HEK293 (cell line): Measurements from ENCODE around the gene DHRS2.

ENCODE experiments used
- AEBP2 ChIP-seq: fragments of 450-650 bp; formaldehyde crosslinking; IDR thresholded peaks from 2 replicates; pipeline ENCODE4 v1.5.1; 2016; ENCODE audit warnings: missing biosample characterization, missing genetic modification characterization, borderline replicate concordance
- BCL11A ChIP-seq: fragments of 450-650 bp; formaldehyde crosslinking; IDR thresholded peaks from 2 replicates; pipeline ENCODE4 v1.5.1; 2016; ENCODE audit warnings: low read depth, missing biosample characterization, missing genetic modification characterization
- CTCF ChIP-seq: fragments of 450-650 bp; formaldehyde crosslinking; IDR thresholded peaks from 2 replicates; pipeline ENCODE4 v1.5.1; 2016; ENCODE audit warnings: missing biosample characterization, missing genetic modification characterization
- PBX3 ChIP-seq: sonication (generic); formaldehyde crosslinking; IDR thresholded peaks from 2 replicates; pipeline ENCODE4 v1.8.1; 2022; ENCODE audit warnings: mild to moderate bottlenecking, moderate library complexity, missing genetic modification reagents
- TCF7L2 ChIP-seq: IDR thresholded peaks from 2 replicates; pipeline ENCODE4 v1.6.1; 2011; ENCODE audit warnings: low read depth, mild to moderate bottlenecking, inconsistent platforms, low read length, moderate library complexity, borderline replicate concordance
- ZNF211 ChIP-seq: fragments of 450-650 bp; formaldehyde crosslinking; IDR thresholded peaks from 2 replicates; pipeline ENCODE4 v1.5.1; 2016; ENCODE audit warnings: low read depth, missing biosample characterization, missing genetic modification characterization
- ZNF274 ChIP-seq, 2 experiments: fragments of 200-500 bp in 1 of 2; fragments of 450-650 bp in 1 of 2; sonication (Bioruptor generic) in 1 of 2; formaldehyde crosslinking in 1 of 2; IDR thresholded peaks; 2 replicates each; pipeline versions ENCODE4 v1.5.1 to v1.6.1; 2014 to 2016; ENCODE audit warnings: borderline replicate concordance in 1 of 2, inconsistent platforms in 1 of 2, low read length in 1 of 2, missing biosample characterization in 1 of 2, missing genetic modification characterization in 1 of 2
- ZNF571 ChIP-seq: fragments of 450-650 bp; formaldehyde crosslinking; IDR thresholded peaks from 2 replicates; pipeline ENCODE4 v1.5.0; 2017; ENCODE audit warnings: missing biosample characterization, missing genetic modification characterization
- ZNF654 ChIP-seq: fragments of 450-650 bp; formaldehyde crosslinking; IDR thresholded peaks from 2 replicates; pipeline ENCODE4 v1.5.1; 2016; ENCODE audit warnings: low read depth, missing biosample characterization, missing genetic modification characterization
- ZNF792 ChIP-seq: fragments of 450-650 bp; formaldehyde crosslinking; IDR thresholded peaks from 2 replicates; pipeline ENCODE4 v1.5.1; 2016; ENCODE audit warnings: missing biosample characterization, missing genetic modification characterization

GRCh38 chr14:23612354-23612732 lies 23.8 kb upstream of the DHRS2 start:
- TF ChIP-seq TCF7L2 (no peak), ZNF654 (no peak), BCL11A (tag by site-specific recombination) (no peak), CTCF (tag by site-specific recombination) (no peak), AEBP2 (tag by site-specific recombination) (no peak), ZNF274 (IDR thresholded peaks at IDR 0.05; ENCODE audit: low read length) (no peak), ZNF274 (tag by site-specific recombination; IDR thresholded peaks at IDR 0.05; ENCODE audit: borderline replicate concordance) (no peak), PBX3 (CRISPR knock-in tag) (no peak), ZNF792 (no peak), ZNF571 (tag by site-specific recombination) (no peak), ZNF211 (tag by site-specific recombination) (no peak)
